ENCODE results near the gene INTS4. TPM values are rescaled to one million over a fixed set of nuclear protein-coding genes. Genes with fewer than 3 reads are reported as not detected.

INTS4 gene
- total and polyA plus RNA-seq, 10 of the 15 experiments (the other 5 are each of a cell fraction or from before 2014, with no cell fraction given) = 20.2 to 50.5 (median 40.0) TPM

GRCh38 chr11:78019808-78020207, 25.3 kb upstream of the INTS4 start:
- SMC1A ChIA-PET (ENCODE audit: uncharacterized antibody, unreplicated experiment) = interaction anchor here (1.7 kb wide), 1 partner anchor 20 kb away, joined by 6 read pairs; no protein-coding TSS in a partner anchor
- Histone ChIP-seq H3K9ac (ENCODE audit: control insufficient read depth, insufficient read depth, low read length) (no peak overlapping the region), H3K4me1 (ENCODE audit: control insufficient read depth, insufficient read depth, low read length) (peaks cover 7% of the 10 kb centered on the region), H3K36me3 (ENCODE audit: control insufficient read depth in 2 of 2, insufficient read depth in 2 of 2, low read length in 1 of 2) (no peaks in the 10 kb centered on the region), H3K27me3 (replicated peaks in 1 of 2; ENCODE audit: control insufficient read depth in 2 of 2, insufficient read depth in 2 of 2, low read length in 1 of 2) (no peaks in the 10 kb centered on the region), H3K4me3 (no peak overlapping the region), H3K4me2 (ENCODE audit: control insufficient read depth, insufficient read depth) (no peak overlapping the region), H2AFZ (ENCODE audit: control insufficient read depth, low read depth, low read length) (no peak overlapping the region), H3K27ac (ENCODE audit: control insufficient read depth, insufficient read depth) (no peak overlapping the region), H3K9me3 (replicated peaks; ENCODE audit: control insufficient read depth, insufficient read depth, low read length) (no peaks in the 10 kb centered on the region; the same call in 2 of the 3 replicates), H3K79me2 (ENCODE audit: control insufficient read depth, insufficient read depth, low read length) (no peaks in the 10 kb centered on the region), H4K20me1 (ENCODE audit: control insufficient read depth, insufficient read depth) (no peaks in the 10 kb centered on the region; the same call in 1 of the 2 replicates)
- intact Hi-C loops (cut with micrococcal nuclease; ENCODE audit: unreplicated experiment) (no loop called here), in situ Hi-C loops (cut with MboI) (no loop called here)
- CTCF ChIA-PET = interaction anchor here (1.5 to 2.0 kb wide), 2 partner anchors 11 to 25 kb away, joined by 4 read pairs; partner anchors contain the start of gene INTS4
- TF ChIP-seq NBN (IDR thresholded peaks at IDR 0.05) = no peak
- no peak for TF ChIP-seq RAD51 (IDR thresholded peaks at IDR 0.05)
- TF ChIP-seq BCL11A (IDR thresholded peaks at IDR 0.05; ENCODE audit: low read depth, low read length) = no peak
- TF ChIP-seq CREB1 (IDR thresholded peaks at IDR 0.05; ENCODE audit: low read depth) = no peak
- TF ChIP-seq KAT2A (conservative IDR thresholded peaks at IDR 0.05; ENCODE audit: control insufficient read depth, low read depth, low read length) = no peak
- no peak for TF ChIP-seq HSF1 (IDR thresholded peaks at IDR 0.05; ENCODE audit: low read depth, low read length)
- TF ChIP-seq NFIC (IDR thresholded peaks at IDR 0.05; ENCODE audit: low read depth, low read length) = no peak
- TF ChIP-seq LARP7 (IDR thresholded peaks at IDR 0.05) = no peak
- TF ChIP-seq CBFB (IDR thresholded peaks at IDR 0.05; ENCODE audit: low read depth) = no peak
- no peak for TF ChIP-seq NR2C1 (IDR thresholded peaks at IDR 0.05)
- no peak for TF ChIP-seq BCL3 (IDR thresholded peaks at IDR 0.05; ENCODE audit: borderline replicate concordance, insufficient read depth, low read depth, low read length, poor library complexity, severe bottlenecking)
- no peak for TF ChIP-seq JUND (IDR thresholded peaks at IDR 0.05; ENCODE audit: low read depth, low read length)
- no peak for TF ChIP-seq PBX3 (IDR thresholded peaks at IDR 0.05; ENCODE audit: insufficient replicate concordance, low read depth, low read length)
- no peak for TF ChIP-seq CHD2 (IDR thresholded peaks at IDR 0.05; ENCODE audit: borderline replicate concordance, low read depth, low read length)
- TF ChIP-seq ZBTB4 (CRISPR knock-in tag; IDR thresholded peaks at IDR 0.05) = no peak
- no peak for TF ChIP-seq STAT3 (IDR thresholded peaks at IDR 0.05; ENCODE audit: low read depth, low read length)
- FAIRE-seq (no peak), DNase-seq (ENCODE audit: low read depth, low spot score) (no peak), ATAC-seq (no peak)
- POLR2A ChIA-PET = no interaction called here
- no TSS peak for BruUV-seq (replicated peaks)
- 40% methylated on average over 4 of the region's 4 CpGs for WGBS (ENCODE audit: insufficient coverage, insufficient replicate concordance, low lambda C conversion rate, missing lambda C conversion rate)
- RAD21 ChIA-PET (ENCODE audit: unreplicated experiment) = no interaction called here

Data from GM12878 (cell line).